GM18520 (cell line): ENCODE data around the gene USP17L18.
"Not testable (repeated sequence)": the region's sequence is repeated elsewhere in the genome, so short reads cannot be mapped to it uniquely, and the experiment has no call there.

Experiments
- ATAC-seq: cut with Tn5 transposase; IDR thresholded peaks from one replicate; pipeline ENCODE4 v1.9.1; 2021; ENCODE audit not compliant: unreplicated experiment

USP17L18 gene

GRCh38 chr4:9247953-9248680 lies at the start of gene USP17L18:
Gene USP17L18 (plus strand): TSS chr4:9248630. CDS start chr4:9248630, 0 bp downstream.
- ATAC-seq, result not testable (repeated sequence)

GRCh38 chr4:9210357-9210756 lies 38.1 kb upstream of the USP17L18 start, which contains the start of gene USP17L10:
Gene USP17L10 (plus strand): TSS chr4:9210657. CDS start chr4:9210657, 0 bp downstream.
- ATAC-seq, result not testable (repeated sequence)

DNA sequence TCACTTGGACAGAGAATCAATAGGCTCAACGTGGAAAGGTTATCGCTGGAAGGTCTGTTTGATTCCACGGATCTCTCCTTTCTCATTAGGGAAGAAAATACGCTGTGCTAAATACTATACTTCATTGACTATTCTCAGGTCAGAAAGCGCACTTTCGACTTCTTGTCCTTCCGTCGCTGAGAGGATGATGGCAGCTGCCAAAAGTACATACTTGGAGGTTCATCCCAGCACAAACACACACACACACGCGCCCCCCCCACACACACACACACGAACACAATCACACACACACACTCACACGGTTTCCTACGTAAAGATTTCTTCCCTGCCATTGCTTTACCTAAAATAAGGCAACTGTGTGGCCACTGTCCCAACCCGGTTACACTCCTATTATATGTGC lies 33.7 kb upstream of the USP17L18 start:
- ATAC-seq, result not testable (repeated sequence)

- not testable (repeated sequence) for ATAC-seq
Observed at GRCh38 chr4:9215105-9215504, 33.3 kb upstream of the USP17L18 start, which contains the start of gene USP17L11. Gene USP17L11 (plus strand): TSS chr4:9215405. CDS start chr4:9215405, 0 bp downstream.

DNA sequence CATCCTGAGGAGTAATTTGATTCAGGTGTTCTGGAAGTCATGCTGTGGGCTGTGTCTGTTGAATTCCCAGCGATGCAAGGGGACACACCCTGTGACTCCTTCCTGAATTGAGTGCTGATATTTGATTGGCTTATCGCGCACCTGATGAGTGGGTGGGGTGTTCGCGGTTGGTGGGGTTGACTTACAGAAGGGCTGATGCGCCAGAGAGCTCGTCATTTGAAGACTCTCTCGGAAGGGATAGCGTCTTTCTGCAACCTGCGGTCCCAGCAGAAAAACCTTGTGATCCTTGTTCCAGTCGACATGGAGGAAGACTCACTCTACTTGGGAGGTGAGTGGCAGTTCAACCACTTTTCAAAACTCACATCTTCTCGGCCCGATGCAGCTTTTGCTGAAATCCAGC lies 28.6 kb upstream of the USP17L18 start, which contains the start of gene USP17L12:
Gene USP17L12 (plus strand): TSS at position 301 of the 400 bp plus-strand sequence. CDS start 0 bp downstream, at position 301.
- ATAC-seq, result not testable (repeated sequence)

- not testable (repeated sequence) for ATAC-seq
Observed at GRCh38 chr4:9224596-9224995, 23.8 kb upstream of the USP17L18 start, which contains the start of gene USP17L13. Gene USP17L13 (plus strand): TSS chr4:9224896. CDS start chr4:9224896, 0 bp downstream.

GRCh38 chr4:9230249-9230648 lies 18.2 kb upstream of the USP17L18 start:
- ATAC-seq, result not testable (repeated sequence)

GRCh38 chr4:9234085-9234484 lies 14.3 kb upstream of the USP17L18 start, which contains the start of gene USP17L15:
Gene USP17L15 (plus strand): TSS chr4:9234385. CDS start chr4:9234385, 0 bp downstream.
- not testable (repeated sequence) for ATAC-seq

- ATAC-seq, result not testable (repeated sequence)
Observed at GRCh38 chr4:9238461-9238860, 10.0 kb upstream of the USP17L18 start.

- not testable (repeated sequence) for ATAC-seq
Observed at GRCh38 chr4:9243579-9243978, 4.9 kb upstream of the USP17L18 start, which contains the start of gene USP17L17. Gene USP17L17 (plus strand): TSS chr4:9243879. CDS start chr4:9243879, 0 bp downstream.

- not testable (repeated sequence) for ATAC-seq
Observed at GRCh38 chr4:9253078-9253477, 4.6 kb downstream of the USP17L18 start, which contains the start of gene USP17L19. Gene USP17L19 (plus strand): TSS chr4:9253378. CDS start chr4:9253378, 0 bp downstream.

DNA sequence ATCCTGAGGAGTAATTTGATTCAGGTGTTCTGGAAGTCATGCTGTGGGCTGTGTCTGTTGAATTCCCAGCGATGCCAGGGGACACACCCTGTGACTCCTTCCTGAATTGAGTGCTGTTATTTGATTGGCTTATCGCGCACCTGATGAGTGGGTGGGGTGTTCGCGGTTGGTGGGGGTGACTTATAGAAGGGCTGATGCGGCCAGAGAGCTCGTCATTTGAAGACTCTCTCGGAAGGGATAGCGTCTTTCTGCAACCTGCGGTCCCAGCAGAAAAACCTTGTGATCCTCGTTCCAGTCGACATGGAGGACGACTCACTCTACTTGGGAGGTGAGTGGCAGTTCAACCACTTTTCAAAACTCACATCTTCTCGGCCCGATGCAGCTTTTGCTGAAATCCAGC lies 9.4 kb downstream of the USP17L18 start, which contains the start of gene USP17L20:
Gene USP17L20 (plus strand): TSS at position 301 of the 400 bp plus-strand sequence. CDS start 0 bp downstream, at position 301.
- ATAC-seq, result not testable (repeated sequence)

- ATAC-seq, result not testable (repeated sequence)
Observed at GRCh38 chr4:9262572-9262971, 14.1 kb downstream of the USP17L18 start, which contains the start of gene USP17L21. Gene USP17L21 (plus strand): TSS chr4:9262872. CDS start chr4:9262872, 0 bp downstream.

DNA sequence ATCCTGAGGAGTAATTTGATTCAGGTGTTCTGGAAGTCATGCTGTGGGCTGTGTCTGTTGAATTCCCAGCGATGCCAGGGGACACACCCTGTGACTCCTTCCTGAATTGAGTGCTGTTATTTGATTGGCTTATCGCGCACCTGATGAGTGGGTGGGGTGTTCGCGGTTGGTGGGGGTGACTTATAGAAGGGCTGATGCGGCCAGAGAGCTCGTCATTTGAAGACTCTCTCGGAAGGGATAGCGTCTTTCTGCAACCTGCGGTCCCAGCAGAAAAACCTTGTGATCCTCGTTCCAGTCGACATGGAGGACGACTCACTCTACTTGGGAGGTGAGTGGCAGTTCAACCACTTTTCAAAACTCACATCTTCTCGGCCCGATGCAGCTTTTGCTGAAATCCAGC lies 18.9 kb downstream of the USP17L18 start, which contains the start of gene USP17L22:
Gene USP17L22 (plus strand): TSS at position 301 of the 400 bp plus-strand sequence. CDS start 0 bp downstream, at position 301.
- not testable (repeated sequence) for ATAC-seq

- ATAC-seq, result not testable (repeated sequence)
Observed at GRCh38 chr4:9271719-9272118, 23.3 kb downstream of the USP17L18 start.
